ENCODE measurements around the gene TUBB3.
A peak's percentile ranks its signal among the peaks of the same experiment; 100 is the strongest.

The TUBB3 gene

GRCh38 chr16:89920723-89921122, 2.4 kb upstream of the TUBB3 start:
- Histone ChIP-seq H3K4me3 (no peak overlapping the region), H3K27ac (peak overlapping the region in 1 of 2 donors; percentile 92)
- TF ChIP-seq CTCF (IDR thresholded peaks at IDR 0.05) = no peak
- DNase-seq (ENCODE audit: low spot score) = no peak

- Histone ChIP-seq H3K27ac (peak overlapping the region; percentile 22 to 92), H3K4me3 (peak overlapping the region; percentile 81)
- TF ChIP-seq CTCF (IDR thresholded peaks at IDR 0.05) = no peak
- no peak for DNase-seq (ENCODE audit: low spot score)
Measured at GRCh38 chr16:89921131-89921701, 1.9 kb upstream of the TUBB3 start.

GRCh38 chr16:89921702-89922476, 1.3 kb upstream of the TUBB3 start:
- peak; percentile 92 for DNase-seq (ENCODE audit: low spot score)
- no peak for TF ChIP-seq CTCF (IDR thresholded peaks at IDR 0.05)
- peak overlapping the region; percentile 22 to 92 for H3K27ac ChIP-seq
- peak overlapping the region; percentile 81 for H3K4me3 ChIP-seq

- H3K4me3 ChIP-seq = peak overlapping the region; percentile 81
- peak overlapping the region; percentile 22 to 92 for H3K27ac ChIP-seq
- TF ChIP-seq CTCF (IDR thresholded peaks at IDR 0.05) = no peak
- DNase-seq (ENCODE audit: low spot score) = peak; percentile 91
Measured at GRCh38 chr16:89922477-89922883, 662 bp upstream of the TUBB3 start.

- Histone ChIP-seq H3K4me3 (peak overlapping the region; percentile 81), H3K27ac (peak overlapping the region in 1 of 2 donors; percentile 92)
- DNase-seq (ENCODE audit: low spot score) = no peak
- no peak for TF ChIP-seq CTCF (IDR thresholded peaks at IDR 0.05)
Measured at GRCh38 chr16:89923640-89924296, 626 bp downstream of the TUBB3 start.

GRCh38 chr16:89924297-89924924, 1.3 kb downstream of the TUBB3 start:
- no peak for DNase-seq (ENCODE audit: low spot score)
- no peak overlapping the region for H3K27ac ChIP-seq
- no peak for TF ChIP-seq CTCF (IDR thresholded peaks at IDR 0.05)
- H3K4me3 ChIP-seq = peak overlapping the region; percentile 81

Measured in coronary artery (tissue), 2 donors.